K562 (cell line): Measurements from ENCODE around the gene ADAP1. TPM values are rescaled to one million over a fixed set of nuclear protein-coding genes. Genes with fewer than 3 reads are reported as not detected.

Experiments
- ATAC-seq: fragments of 200-7000 bp; cut with Tn5 transposase; 3 replicates; pipeline ENCODE4 v1.9.1; 2020; ENCODE audit warnings: moderate library complexity
- BruUV-seq: library from RNA; stranded (reverse); fragments of 400-500 nt; replicated peaks from 2 replicates; lab custom pipeline; 2021; lab: Mats Ljungman, UMichigan
- CTCF ChIA-PET: fragments of 300-600 bp; formaldehyde crosslinking; extraction: SDS; loops from one replicate; lab custom pipeline; 2021; ENCODE audit warnings: low intra/inter-chr PET ratio; lab: Yijun Ruan, JAX
- POLR2A ChIA-PET: fragments of 300-600, 350-650 bp; sonication (Branson Sonifier 250); formaldehyde crosslinking; extraction: SDS; loops from one replicate; lab custom pipeline; 2021; ENCODE audit warnings: antibody characterized with exemption, inconsistent platforms; lab: Yijun Ruan, JAX
- DNase-seq, 4 experiments: peaks; one replicate each; pipeline versions ENCODE4 v3.0.0 to v3.0.0-alpha.2; 2011 to 2018; ENCODE audit warnings: low spot score in 3 of 4, mixed read lengths in 3 of 4; ENCODE audit errors: extremely low read depth in 1 of 4
- FAIRE-seq: peaks from 2 replicates; lab custom pipeline; 2011; peaks lifted over from hg19 to GRCh38; lab: Jason Lieb, UNC
- H2AFZ ChIP-seq: 2 replicates; pipeline ENCODE4 v1.6.0; 2011; ENCODE audit warnings: low read depth, low read length, control low read depth, inconsistent platforms
- H3K27ac ChIP-seq: fragments of 200-600 bp; 3 replicates; pipeline ENCODE4 v1.8.0; 2011; ENCODE audit warnings: low read depth, mild to moderate bottlenecking, control low read depth, inconsistent platforms, low read length, moderate library complexity, mixed read lengths; ENCODE audit errors: extremely low read depth
- H3K27me3 ChIP-seq, 2 experiments: fragments of 300-600 bp in 1 of 2; 2 replicates in 1 of 2; 3 replicates in 1 of 2; pipeline versions ENCODE4 v1.6.0 to v1.8.0; 2011; ENCODE audit warnings: inconsistent platforms in 2 of 2, low read length in 2 of 2, mild to moderate bottlenecking in 1 of 2, mixed read lengths in 1 of 2, moderate library complexity in 1 of 2; ENCODE audit not compliant: control insufficient read depth in 2 of 2, insufficient read depth in 2 of 2
- H3K36me3 ChIP-seq: fragments of 300-600 bp; 3 replicates; pipeline ENCODE4 v1.8.0; 2011; ENCODE audit warnings: mild to moderate bottlenecking, low read length, inconsistent platforms; ENCODE audit not compliant: control insufficient read depth, insufficient read depth
- H3K4me1 ChIP-seq, 2 experiments: fragments of 200-600 bp in 1 of 2; replicated peaks in 1 of 2; 2 replicates in 1 of 2; 3 replicates in 1 of 2; pipeline versions ENCODE4 v1.5.1 to v1.8.0; 2011; ENCODE audit warnings: inconsistent platforms in 2 of 2, low read length in 2 of 2, mild to moderate bottlenecking in 1 of 2, mixed read lengths in 1 of 2, moderate library complexity in 1 of 2; ENCODE audit not compliant: control insufficient read depth in 2 of 2, insufficient read depth in 2 of 2
- H3K4me2 ChIP-seq: 2 replicates; pipeline ENCODE4 v1.6.1; 2011; ENCODE audit warnings: low read length, control low read depth, inconsistent platforms, mixed read lengths; ENCODE audit not compliant: insufficient read depth
- H3K4me3 ChIP-seq: fragments of 200-600 bp; sonication (generic), shearing (Covaris generic); 2 replicates; pipeline ENCODE4 v1.5.1; 2016; ENCODE audit warnings: control low read depth, inconsistent platforms
- H3K79me2 ChIP-seq: fragments of 200-600 bp; 3 replicates; pipeline ENCODE4 v1.8.0; 2011; ENCODE audit warnings: low read length, inconsistent platforms; ENCODE audit not compliant: control insufficient read depth, insufficient read depth
- H3K9ac ChIP-seq, 2 experiments: 2 replicates each; pipeline versions ENCODE4 v1.6.0 to v1.6.1; 2011; ENCODE audit warnings: low read depth in 2 of 2, low read length in 2 of 2, control low read depth in 1 of 2, inconsistent platforms in 1 of 2, mild to moderate bottlenecking in 1 of 2, mixed read lengths in 1 of 2; ENCODE audit not compliant: insufficient read depth in 1 of 2
- H3K9me1 ChIP-seq: one replicate; pipeline ENCODE4 v1.6.0; 2011; ENCODE audit warnings: inconsistent platforms, mild to moderate bottlenecking, low read length, moderate library complexity; ENCODE audit not compliant: control insufficient read depth, insufficient read depth
- H3K9me3 ChIP-seq: replicated peaks from 2 replicates; pipeline ENCODE4 v1.5.1; 2011; ENCODE audit warnings: low read depth, low read length, inconsistent platforms; ENCODE audit not compliant: control insufficient read depth, insufficient read depth
- H4K20me1 ChIP-seq: replicated peaks from 2 replicates; pipeline ENCODE4 v1.6.1; 2011; ENCODE audit warnings: low read length, inconsistent platforms, mixed read lengths; ENCODE audit not compliant: control insufficient read depth, insufficient read depth
- C11orf30 ChIP-seq: fragments of 450-650 bp; IDR thresholded peaks from 2 replicates; pipeline ENCODE4 v1.6.1; 2016; ENCODE audit warnings: low read depth, mild to moderate bottlenecking
- DDX20 ChIP-seq: fragments of 450-650 bp; IDR thresholded peaks from 2 replicates; pipeline ENCODE4 v1.6.1; 2016; ENCODE audit warnings: missing genetic modification characterization, low read depth, mild to moderate bottlenecking, missing compliant biosample characterization, moderate library complexity
- E2F3 ChIP-seq: fragments of 250-450 bp; sonication (Bioruptor Pico); IDR thresholded peaks from 2 replicates; pipeline ENCODE4 v1.4.0; 2020; ENCODE audit warnings: mild to moderate bottlenecking
- EZH2 ChIP-seq: IDR thresholded peaks from 2 replicates; pipeline ENCODE4 v1.6.1; 2012; ENCODE audit warnings: low read depth, mild to moderate bottlenecking, inconsistent platforms, low read length, borderline replicate concordance
- POLR2G ChIP-seq: fragments of 200-400 bp; formaldehyde crosslinking; IDR thresholded peaks from 2 replicates; pipeline ENCODE4 v1.6.1; 2017; ENCODE audit warnings: low read depth, mild to moderate bottlenecking, antibody characterized with exemption, low read length, moderate library complexity
- RBM22 ChIP-seq: fragments of 200-400 bp; formaldehyde crosslinking; IDR thresholded peaks from 2 replicates; pipeline ENCODE4 v1.6.1; 2018; ENCODE audit warnings: low read length, low read depth; ENCODE audit not compliant: poor library complexity, severe bottlenecking
- RNF2 ChIP-seq: sonication (generic); IDR thresholded peaks from 2 replicates; pipeline ENCODE4 v1.6.1; 2016
- TOE1 ChIP-seq, 2 experiments: fragments of 450-650 bp in 1 of 2; sonication (generic) in 1 of 2; formaldehyde crosslinking in 1 of 2; IDR thresholded peaks; 2 replicates each; pipeline versions ENCODE4 v1.7.1 to v1.8.0; 2016 to 2022; ENCODE audit warnings: borderline replicate concordance in 2 of 2, mild to moderate bottlenecking in 2 of 2, antibody characterized with exemption in 1 of 2, inconsistent platforms in 1 of 2, low read depth in 1 of 2, missing genetic modification reagents in 1 of 2, moderate library complexity in 1 of 2
- WGBS: fragments of 100-300 bp; shearing (Covaris generic); methylation state at CpG from one replicate; pipeline ENCODE4 v1.1.6; 2016; ENCODE audit warnings: low coverage, mixed read lengths; ENCODE audit not compliant: insufficient coverage; ENCODE audit errors: missing lambda C conversion rate; 5-methylcytosine and 5-hydroxymethylcytosine counted together
- in situ Hi-C: fragments of 300-500 bp; cut with MboI; formaldehyde crosslinking; loops from 4 replicates; pipeline ENCODE4 v1.15.0; 2018; ENCODE audit warnings: inconsistent platforms, mixed read lengths
- intact Hi-C: fragments of 100-400 bp; cut with micrococcal nuclease; formaldehyde crosslinking; loops from 2 replicates; pipeline ENCODE4 v1.14.2; 2022
- polyA plus RNA-seq, 8 experiments: library from polyadenylated mRNA; depleted of rRNA in 4 of 8; stranded (reverse) in 5 of 8; unstranded in 3 of 8; fragments of >200 nt; fragmentation: Nextera tagmentation in 2 of 8; fragmentation: Illumina TruSeq in 1 of 8; extraction: Ambion mirVana in 2 of 8; extraction: Trizol in 1 of 8; gene quantifications; 2 replicates each; pipeline versions ENCODE4 v1.2.1 to v1.2.3, GENCODE V29; 2011 to 2014; ENCODE audit warnings: inconsistent platforms in 1 of 8, missing spikeins in 1 of 8
- total RNA-seq, 7 experiments: library from RNA; depleted of rRNA in 6 of 7; stranded (reverse); fragments of >200 nt in 6 of 7; fragmentation: Illumina TruSeq in 2 of 7; extraction: Trizol in 2 of 7; gene quantifications; 2 replicates each; pipeline versions ENCODE4 v1.2.1 to v1.2.3, GENCODE V29; 2011 to 2021; ENCODE audit warnings: low replicate concordance in 1 of 7

Gene ADAP1
- total and polyA plus RNA-seq, 9 of the 15 experiments (the other 6 are each of a cell fraction or from before 2014, with no cell fraction given) = 0.27 to 1.4 (median 0.52) TPM; not detected in 3

DNA sequence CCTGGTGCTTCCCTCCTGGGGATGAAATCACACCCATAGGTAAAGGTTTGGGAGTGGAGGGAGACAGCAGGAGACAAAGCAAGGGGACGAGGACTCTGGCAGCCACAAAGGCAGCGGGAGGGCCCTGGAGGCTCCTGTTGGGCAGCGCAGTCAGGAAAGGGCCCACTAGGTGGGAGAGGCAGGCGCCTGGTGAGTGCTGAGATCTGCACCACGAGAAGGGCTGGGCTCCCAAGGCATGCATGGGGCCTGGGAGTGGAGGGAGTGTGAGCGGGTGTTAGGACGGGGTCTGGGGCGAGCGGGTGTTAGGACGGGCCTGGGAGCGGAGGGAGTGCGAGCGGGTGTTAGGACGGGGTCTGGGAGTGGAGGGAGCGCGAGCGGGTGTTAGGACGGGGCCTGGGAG is 65.1 kb downstream of the ADAP1 start:
- H3K36me3 ChIP-seq = peaks cover 89% of the 10 kb centered on the region; the same call in 2 of the 3 replicates
- H4K20me1 ChIP-seq = peaks cover 9% of the 10 kb centered on the region; the same call in 1 of the 2 replicates
- 100% methylated on average over 3 of the region's 18 CpGs for WGBS

DNA sequence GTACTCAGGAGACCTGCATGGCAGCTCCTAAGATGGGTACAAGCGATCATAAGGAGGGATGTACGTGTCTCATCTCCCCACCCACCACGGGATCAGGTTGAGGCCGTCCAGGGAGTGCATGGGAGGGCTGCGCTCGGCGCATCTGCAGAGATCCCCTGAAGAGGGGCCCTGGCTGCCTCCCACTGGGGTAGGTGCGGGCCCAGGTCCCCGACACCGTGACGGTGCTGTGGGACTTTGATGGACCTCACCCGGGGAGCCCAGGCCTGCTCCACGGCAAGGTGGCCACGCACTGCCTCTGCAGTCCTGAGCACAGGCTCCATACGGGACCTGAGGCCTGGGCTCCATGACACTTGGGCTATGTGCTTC is 65.5 kb downstream of the ADAP1 start:
- FAIRE-seq (no peak), DNase-seq (no peak), ATAC-seq (no peak)
- H3K4me1 ChIP-seq = peaks cover 0 to 37% of the 10 kb centered on the region in 2 experiments; a peak in 2 of 5 replicates
- H3K36me3 ChIP-seq = peaks cover 85% of the 10 kb centered on the region; the same call in 2 of the 3 replicates
- POLR2A ChIA-PET = no interaction called here
- WGBS = 84% methylated on average over 15 of the region's 15 CpGs
- intact Hi-C loops (no loop called here), in situ Hi-C loops (no loop called here)
- BruUV-seq = no TSS peak
- H3K4me2 ChIP-seq = no peak overlapping the region
- peaks cover 54% of the 10 kb centered on the region for H3K79me2 ChIP-seq
- H4K20me1 ChIP-seq = peaks cover 13% of the 10 kb centered on the region; the same call in 1 of the 2 replicates
- no peak overlapping the region for H3K4me3 ChIP-seq
- CTCF ChIA-PET = no interaction called here
- H3K27me3 ChIP-seq = no peaks in the 10 kb centered on the region
- no peak overlapping the region for H2AFZ ChIP-seq
- TF ChIP-seq POLR2G = peak; percentile 32; the same call in 1 of the 2 replicates
- no peak for TF ChIP-seq C11orf30
- H3K9ac ChIP-seq = no peak overlapping the region; a peak in 1 of 4 replicates
- H3K27ac ChIP-seq = no peak overlapping the region
- no peaks in the 10 kb centered on the region for H3K9me3 ChIP-seq
- peaks cover 3% of the 10 kb centered on the region for H3K9me1 ChIP-seq

More for the DNA sequence above, 65.1 kb downstream of the ADAP1 start:
- DNase-seq (no peak), ATAC-seq (no peak), FAIRE-seq (no peak)
- intact Hi-C loops (no loop called here), in situ Hi-C loops (no loop called here)
- no peak overlapping the region for H2AFZ ChIP-seq
- no peaks in the 10 kb centered on the region for H3K9me3 ChIP-seq
- no peak overlapping the region for H3K4me2 ChIP-seq
- no peak overlapping the region for H3K27ac ChIP-seq
- no TSS peak for BruUV-seq
- POLR2A ChIA-PET = no interaction called here
- CTCF ChIA-PET = no interaction called here
- H3K27me3 ChIP-seq = no peaks in the 10 kb centered on the region
- TF ChIP-seq E2F3 (CRISPR knock-in tag) (no peak), RNF2 (no peak), RBM22 (peak; percentile 24), EZH2 (no peak), TOE1 (IDR thresholded peaks at IDR 0.05; ENCODE audit: borderline replicate concordance) (no peak), TOE1 (CRISPR knock-in tag; IDR thresholded peaks at IDR 0.05; ENCODE audit: borderline replicate concordance, low read depth) (no peak), DDX20 (tag) (no peak)
- no peak overlapping the region for H3K4me3 ChIP-seq
- peaks cover 50% of the 10 kb centered on the region for H3K79me2 ChIP-seq
- peaks cover 0 to 36% of the 10 kb centered on the region in 2 experiments; a peak in 1 of 5 replicates for H3K4me1 ChIP-seq
- H3K9ac ChIP-seq = no peak overlapping the region; a peak in 1 of 4 replicates
- peaks cover 3% of the 10 kb centered on the region for H3K9me1 ChIP-seq
